ENCODE data around the gene POLE2.
A peak's percentile ranks its signal among the peaks of the same experiment; 100 is the strongest.
"Not testable (repeated sequence)": the region's sequence is repeated elsewhere in the genome, so short reads cannot be mapped to it uniquely, and the experiment has no call there.

Gene POLE2

DNA sequence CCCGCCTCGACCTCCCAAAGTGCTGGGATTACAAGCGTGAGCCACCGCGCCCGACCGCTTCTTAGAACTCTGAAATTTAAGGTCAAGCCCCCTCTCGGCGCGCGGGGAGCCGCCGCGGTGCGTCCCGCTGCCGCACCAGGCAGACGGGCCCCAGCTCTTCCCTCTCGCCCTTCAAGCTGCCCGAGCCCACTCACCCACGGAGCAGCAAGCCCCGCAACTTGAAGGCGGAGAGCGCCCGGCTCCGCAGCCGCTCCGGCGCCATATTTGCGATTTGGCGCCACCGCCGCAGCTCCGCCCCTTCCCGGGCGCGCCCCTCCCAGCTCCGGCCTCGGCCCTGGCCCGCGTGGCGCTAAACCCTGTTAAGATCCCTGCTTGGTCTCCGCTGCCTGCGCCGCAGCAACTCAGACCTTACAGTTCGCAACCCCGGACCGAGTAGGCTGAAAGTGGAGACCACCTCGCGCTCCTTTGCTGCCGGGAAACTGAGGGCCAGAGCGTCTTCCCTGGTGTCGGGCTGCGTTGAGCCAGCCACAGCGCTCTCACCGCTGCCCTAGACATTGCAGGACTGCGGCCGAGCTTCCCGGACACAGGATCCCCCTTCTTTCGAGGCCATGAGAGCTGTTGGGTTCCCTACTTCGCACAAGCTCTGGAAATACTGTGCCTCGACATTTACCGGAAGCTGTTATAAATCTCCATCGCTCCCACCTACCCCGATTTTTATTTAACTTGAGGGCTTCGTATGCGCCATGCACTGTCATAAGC lies at the start of gene POLE2:
POLE2 (minus strand) TSS at position 273 of the 759 bp plus-strand sequence; CDS start at position 262, 11 bp downstream.
- Mint-ChIP-seq H3K27me3 (ENCODE audit: low read depth) (peaks cover 3% of the 10 kb centered on the region), H3K4me3 (peak within 1 kb of the TSS; percentile 92 to 93 (median 92)), H3K27ac (peak within 1 kb of the TSS; percentile 95 to 98 (median 98)), H3K9me3 (no peaks in the 10 kb centered on the region), H3K36me3 (ENCODE audit: low read depth) (no peaks in the 10 kb centered on the region), H3K4me1 (peaks cover 22% of the 10 kb centered on the region)
- TF ChIP-seq CTCF (IDR thresholded peaks at IDR 0.05; ENCODE audit: unreplicated experiment in 3 of 3) = no peak

GRCh38 chr14:49735669-49736068 lies 47.7 kb upstream of the POLE2 start:
- not testable (repeated sequence) for H3K4me3 Mint-ChIP-seq; H3K4me1 Mint-ChIP-seq; H3K36me3 Mint-ChIP-seq (ENCODE audit: low read depth); H3K9me3 Mint-ChIP-seq; H3K27ac Mint-ChIP-seq; H3K27me3 Mint-ChIP-seq (ENCODE audit: low read depth)

DNA sequence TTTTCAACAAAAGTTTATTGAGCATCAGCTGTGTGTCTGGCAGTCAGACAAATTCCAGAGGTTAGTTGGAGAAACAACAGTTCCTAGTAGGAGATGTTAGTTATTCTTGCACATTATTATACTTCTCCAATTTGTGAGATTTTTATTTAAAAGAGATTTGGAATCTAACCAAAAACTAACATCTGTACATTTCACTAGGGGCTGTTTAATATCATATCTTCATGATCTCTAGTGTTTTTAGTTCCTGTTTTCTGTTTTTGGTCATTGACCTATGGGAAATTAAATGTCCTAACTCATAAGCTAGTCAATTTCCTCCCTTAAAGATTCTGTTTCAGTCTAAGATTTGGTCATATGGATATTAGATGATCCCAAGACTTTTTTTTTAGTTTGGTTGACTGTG lies 45.8 kb upstream of the POLE2 start:
- Mint-ChIP-seq H3K27me3 (ENCODE audit: low read depth) (no peaks in the 10 kb centered on the region), H3K36me3 (ENCODE audit: low read depth) (peaks cover 4% of the 10 kb centered on the region), H3K4me3 (no peak overlapping the region), H3K4me1 (no peaks in the 10 kb centered on the region), H3K9me3 (no peaks in the 10 kb centered on the region), H3K27ac (no peak overlapping the region)
- no peak for TF ChIP-seq CTCF (IDR thresholded peaks at IDR 0.05; ENCODE audit: unreplicated experiment in 3 of 3)

- no peak overlapping the region for H3K27ac Mint-ChIP-seq
Observed at GRCh38 chr14:49732896-49733295, 44.9 kb upstream of the POLE2 start.

DNA sequence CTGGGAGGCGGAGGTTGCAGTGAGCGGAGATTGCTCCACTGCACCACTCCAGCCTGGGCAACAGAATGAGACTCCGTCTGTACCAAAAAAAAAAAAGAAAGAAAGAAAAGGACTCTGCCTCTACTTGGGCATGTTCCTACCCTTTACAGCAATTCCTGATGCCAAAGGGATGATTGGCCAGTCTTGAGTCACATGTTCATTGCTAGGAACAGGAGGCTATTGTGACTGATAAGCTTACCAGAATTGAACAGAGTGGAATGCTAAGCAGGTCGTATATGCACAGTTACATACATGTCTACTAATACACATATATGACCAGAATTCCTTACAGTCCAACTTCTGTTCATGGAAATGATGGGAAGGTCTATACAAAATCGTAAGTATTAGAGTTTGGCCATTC lies 39.2 kb upstream of the POLE2 start:
- H3K27me3 Mint-ChIP-seq (ENCODE audit: low read depth) = no peaks in the 10 kb centered on the region
- TF ChIP-seq CTCF (IDR thresholded peaks at IDR 0.05; ENCODE audit: unreplicated experiment in 3 of 3) = no peak
- H3K9me3 Mint-ChIP-seq = no peaks in the 10 kb centered on the region
- no peaks in the 10 kb centered on the region for H3K4me1 Mint-ChIP-seq
- no peak overlapping the region for H3K27ac Mint-ChIP-seq
- H3K36me3 Mint-ChIP-seq (ENCODE audit: low read depth) = peaks cover 7% of the 10 kb centered on the region
- H3K4me3 Mint-ChIP-seq = no peak overlapping the region

More at GRCh38 chr14:49732896-49733295, 44.9 kb upstream of the POLE2 start:
- peaks cover 4% of the 10 kb centered on the region for H3K36me3 Mint-ChIP-seq (ENCODE audit: low read depth)
- H3K9me3 Mint-ChIP-seq = no peaks in the 10 kb centered on the region
- H3K4me1 Mint-ChIP-seq = no peaks in the 10 kb centered on the region
- TF ChIP-seq CTCF (IDR thresholded peaks at IDR 0.05; ENCODE audit: unreplicated experiment in 3 of 3) = no peak
- H3K27me3 Mint-ChIP-seq (ENCODE audit: low read depth) = no peaks in the 10 kb centered on the region
- no peak overlapping the region for H3K4me3 Mint-ChIP-seq

- H3K9me3 Mint-ChIP-seq = peaks cover 11% of the 10 kb centered on the region
- H3K36me3 Mint-ChIP-seq (ENCODE audit: low read depth) = peaks cover 33% of the 10 kb centered on the region
- H3K27me3 Mint-ChIP-seq (ENCODE audit: low read depth); H3K4me3 Mint-ChIP-seq; H3K27ac Mint-ChIP-seq; H3K4me1 Mint-ChIP-seq: not testable (repeated sequence)
Observed at GRCh38 chr14:49721733-49722435, 33.9 kb upstream of the POLE2 start.

- Mint-ChIP-seq H3K27ac (no peak overlapping the region), H3K4me1 (no peaks in the 10 kb centered on the region), H3K36me3 (ENCODE audit: low read depth) (peaks cover 37% of the 10 kb centered on the region), H3K27me3 (ENCODE audit: low read depth) (no peaks in the 10 kb centered on the region), H3K9me3 (peaks cover 11% of the 10 kb centered on the region), H3K4me3 (no peak overlapping the region)
- no peak for TF ChIP-seq CTCF (IDR thresholded peaks at IDR 0.05; ENCODE audit: unreplicated experiment in 3 of 3)
Observed at GRCh38 chr14:49720744-49721143, 32.7 kb upstream of the POLE2 start.

DNA sequence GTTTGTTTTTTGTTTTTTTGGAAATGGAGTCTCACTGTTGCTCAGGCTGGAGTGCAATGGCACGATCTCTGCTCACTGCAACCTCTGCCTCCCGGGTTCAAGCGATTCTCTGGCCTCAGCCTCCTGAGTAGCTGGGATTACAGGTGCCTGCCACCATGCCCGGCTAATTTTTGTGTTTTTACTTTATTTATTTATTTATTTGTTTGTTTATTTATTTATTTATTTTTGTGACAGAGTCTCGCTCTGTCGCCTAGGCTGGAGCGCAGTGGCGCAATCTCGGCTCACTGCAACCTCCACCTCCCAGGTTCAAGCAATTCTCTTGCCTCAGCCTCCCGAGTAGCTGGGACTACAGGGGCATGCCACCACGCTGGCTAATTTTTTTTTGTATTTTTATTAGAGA lies 23.0 kb upstream of the POLE2 start:
- H3K4me1 Mint-ChIP-seq; H3K9me3 Mint-ChIP-seq; H3K27ac Mint-ChIP-seq; H3K4me3 Mint-ChIP-seq; H3K27me3 Mint-ChIP-seq (ENCODE audit: low read depth); H3K36me3 Mint-ChIP-seq (ENCODE audit: low read depth): not testable (repeated sequence)

DNA sequence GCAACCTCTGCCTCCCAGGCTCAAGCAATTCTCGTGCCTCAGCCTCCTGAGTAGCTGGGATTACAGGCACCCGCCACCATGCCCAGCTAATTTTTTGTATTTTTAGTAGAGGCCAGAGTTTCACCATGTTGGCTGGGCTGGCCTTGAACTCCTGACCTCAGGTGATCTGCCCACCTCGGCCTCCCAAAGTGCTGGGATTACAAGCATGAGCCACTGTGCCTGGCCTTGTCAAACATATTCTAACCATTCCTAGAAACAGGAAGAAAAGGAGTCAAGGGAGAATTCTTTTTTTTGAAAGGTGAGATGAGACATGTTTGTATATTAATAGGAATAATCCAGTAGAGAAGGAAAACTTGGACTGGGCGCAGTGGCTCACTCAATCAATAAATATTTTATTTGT lies 16.5 kb upstream of the POLE2 start:
- H3K4me1 Mint-ChIP-seq; H3K27ac Mint-ChIP-seq; H3K27me3 Mint-ChIP-seq (ENCODE audit: low read depth); H3K4me3 Mint-ChIP-seq; H3K9me3 Mint-ChIP-seq; H3K36me3 Mint-ChIP-seq (ENCODE audit: low read depth): not testable (repeated sequence)
